Upper lobe of right lung (tissue), 1 donor: ENCODE results near the gene LRRN3. TPM values are rescaled to one million over a fixed set of nuclear protein-coding genes. Genes with fewer than 3 reads are reported as not detected.

Experiments
- ATAC-seq: fragments of 200-7000 bp; cut with Tn5 transposase; one replicate; pipeline ENCODE4 v1.9.1; 2020; ENCODE audit warnings: mild to moderate bottlenecking, moderate library complexity
- DNase-seq: peaks from one replicate; pipeline ENCODE4 v3.0.0-alpha.2; 2020
- H3K27ac ChIP-seq: fragments of 200-600 bp; one replicate; pipeline ENCODE4 v1.8.0; 2022
- H3K27me3 ChIP-seq: fragments of 200-600 bp; one replicate; pipeline ENCODE4 v1.8.0; 2022; ENCODE audit warnings: mild to moderate bottlenecking
- H3K36me3 ChIP-seq: fragments of 200-600 bp; one replicate; pipeline ENCODE4 v1.8.0; 2022
- H3K4me1 ChIP-seq: fragments of 200-600 bp; one replicate; pipeline ENCODE4 v1.8.0; 2022
- H3K4me3 ChIP-seq: fragments of 200-600 bp; one replicate; pipeline ENCODE4 v1.8.0; 2022; ENCODE audit warnings: mild to moderate bottlenecking
- H3K9me3 ChIP-seq: fragments of 200-600 bp; one replicate; pipeline ENCODE4 v1.8.0; 2022
- CTCF ChIP-seq: fragments of 200-600 bp; IDR thresholded peaks from one replicate; pipeline ENCODE4 v1.8.0; 2022; ENCODE audit warnings: antibody characterized with exemption
- intact Hi-C: fragments of 100-400 bp; cut with DNase I; formaldehyde crosslinking; loops from one replicate; pipeline ENCODE4 v1.11.0; 2022
- total RNA-seq: library from RNA; stranded (reverse); fragmentation: NEBNext Ultra II Directional; extraction: Animal tissue kit (Norgen Biotek cat#: 25700); gene quantifications from one replicate; pipeline ENCODE4 v1.2.1, GENCODE V29; 2021
- donor health status: DM: no; HTN: yes; CAD: no; lungs with severe emphysema.

Gene LRRN3
- total RNA-seq, 1 donor from 2014 or later = 8.9 TPM

DNA sequence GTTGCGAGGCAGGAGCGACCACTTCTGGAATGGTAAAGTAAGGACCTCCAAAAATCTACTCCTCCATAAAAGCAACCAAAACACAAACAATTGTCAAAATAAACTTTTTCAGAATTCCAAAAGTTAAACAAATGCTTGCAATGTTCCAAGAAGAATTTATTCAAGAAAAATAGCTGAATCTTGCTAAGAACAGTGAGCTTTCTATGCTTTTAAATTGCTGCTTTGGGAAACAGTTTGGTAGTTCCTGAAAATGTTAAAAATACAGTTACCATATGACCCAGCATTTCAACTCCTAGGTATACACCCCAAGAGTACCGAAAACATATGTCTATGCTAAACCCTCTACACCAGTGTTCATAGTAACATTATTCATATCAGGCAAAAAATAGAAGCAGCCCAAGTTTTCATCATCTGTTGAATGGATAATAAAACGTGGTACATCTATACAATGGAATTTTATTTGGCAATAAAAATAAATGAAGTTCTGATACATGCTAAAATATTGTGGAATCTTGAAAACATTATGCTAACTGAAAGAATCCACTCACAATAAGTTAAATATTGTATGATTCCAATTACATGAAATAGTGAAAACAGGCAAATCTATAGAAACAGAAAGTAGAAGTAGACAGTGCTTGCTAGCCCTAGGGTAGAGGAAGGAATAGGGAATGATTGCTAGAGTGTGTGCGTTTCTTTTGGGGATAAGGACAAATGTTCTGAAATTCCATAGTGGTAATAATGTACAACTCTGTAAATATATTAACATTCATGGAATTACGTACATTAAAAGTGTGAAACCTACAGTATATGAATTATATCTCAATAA, 57.0 kb downstream of the LRRN3 start:
- H3K36me3 ChIP-seq = no peaks in the 10 kb centered on the region
- no peak overlapping the region for H3K4me3 ChIP-seq
- no peak for TF ChIP-seq CTCF
- ATAC-seq (no peak), DNase-seq (no peak)
- H3K4me1 ChIP-seq = no peaks in the 10 kb centered on the region
- no peaks in the 10 kb centered on the region for H3K9me3 ChIP-seq
- H3K27ac ChIP-seq = no peak overlapping the region
- intact Hi-C loops = no loop called here
- no peaks in the 10 kb centered on the region for H3K27me3 ChIP-seq

- no peak for ATAC-seq
Measured at GRCh38 chr7:111150709-111151108, 59.8 kb downstream of the LRRN3 start.

GRCh38 chr7:111159426-111159825, 68.5 kb downstream of the LRRN3 start:
- Histone ChIP-seq H3K36me3 (no peaks in the 10 kb centered on the region), H3K9me3 (no peaks in the 10 kb centered on the region), H3K27ac (no peak overlapping the region), H3K4me1 (no peaks in the 10 kb centered on the region), H3K27me3 (no peaks in the 10 kb centered on the region), H3K4me3 (no peak overlapping the region)
- ATAC-seq (no peak), DNase-seq (no peak)
- intact Hi-C loops = no loop called here
- no peak for TF ChIP-seq CTCF

More at GRCh38 chr7:111150709-111151108, 59.8 kb downstream of the LRRN3 start:
- H3K4me3 ChIP-seq = no peak overlapping the region
- intact Hi-C loops = no loop called here
- TF ChIP-seq CTCF = no peak
- no peaks in the 10 kb centered on the region for H3K27me3 ChIP-seq
- H3K9me3 ChIP-seq = no peaks in the 10 kb centered on the region
- no peaks in the 10 kb centered on the region for H3K4me1 ChIP-seq
- H3K27ac ChIP-seq = no peak overlapping the region
- no peak for DNase-seq
- H3K36me3 ChIP-seq = no peaks in the 10 kb centered on the region

- DNase-seq (no peak), ATAC-seq (no peak)
- Histone ChIP-seq H3K4me1 (no peaks in the 10 kb centered on the region), H3K9me3 (no peaks in the 10 kb centered on the region), H3K27me3 (no peaks in the 10 kb centered on the region), H3K4me3 (no peak overlapping the region), H3K36me3 (no peaks in the 10 kb centered on the region), H3K27ac (no peak overlapping the region)
- no peak for TF ChIP-seq CTCF
- intact Hi-C loops = no loop called here
Measured at GRCh38 chr7:111160297-111160696, 69.4 kb downstream of the LRRN3 start.

GRCh38 chr7:111162692-111163091, 71.8 kb downstream of the LRRN3 start:
- intact Hi-C loops = no loop called here
- TF ChIP-seq CTCF = no peak
- Histone ChIP-seq H3K9me3 (no peaks in the 10 kb centered on the region), H3K4me3 (no peak overlapping the region), H3K36me3 (no peaks in the 10 kb centered on the region), H3K27ac (no peak overlapping the region), H3K27me3 (no peaks in the 10 kb centered on the region), H3K4me1 (no peaks in the 10 kb centered on the region)
- ATAC-seq (no peak), DNase-seq (no peak)
